ENCODE data around the gene MROH2B. TPM values are rescaled to one million over a fixed set of nuclear protein-coding genes. Genes with fewer than 3 reads are reported as not detected.

Gene MROH2B
- total and polyA plus RNA-seq, 7 experiments from 2014 or later, result not detected

DNA sequence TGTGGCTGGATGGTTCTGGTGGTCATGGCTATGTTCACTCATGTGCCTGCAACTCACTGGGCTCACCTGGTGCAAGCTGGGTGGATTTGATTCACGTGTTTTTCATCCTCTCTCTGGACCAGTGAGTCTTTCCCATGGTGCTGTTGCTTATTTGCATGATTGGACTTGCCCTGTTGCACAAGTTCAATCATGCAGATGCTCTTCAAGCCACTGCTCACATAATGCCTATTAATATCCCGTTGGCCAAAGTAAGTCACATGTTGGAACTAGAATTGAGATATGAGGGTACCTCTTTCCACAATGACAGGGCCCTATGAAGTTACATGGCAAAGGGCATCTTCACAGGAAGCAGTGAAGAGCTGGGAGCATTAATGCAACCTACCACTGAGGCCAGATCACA is 26.5 kb upstream of the MROH2B start:
- peaks cover 0 to 11% (median 0%) of the 10 kb centered on the region in 11 donors for H3K9me3 Mint-ChIP-seq

GRCh38 chr5:41095324-41096101 is 24.4 kb upstream of the MROH2B start:
- CTCF ChIA-PET, result no interaction called here
- H3K4me1 ChIP-seq (ENCODE audit: control insufficient read depth in 2 of 2, insufficient read depth in 2 of 2, low read length in 2 of 2), result no peaks in the 10 kb centered on the region
- no peaks in the 10 kb centered on the region for H3K27me3 Mint-ChIP-seq

More for the DNA sequence above, 26.5 kb upstream of the MROH2B start:
- no peaks in the 10 kb centered on the region for H3K27me3 ChIP-seq (ENCODE audit: control insufficient read depth in 2 of 2, insufficient read depth in 2 of 2, low read length in 2 of 2)
- Mint-ChIP-seq H3K27me3 (no peaks in the 10 kb centered on the region), H3K4me1 (no peaks in the 10 kb centered on the region), H3K4me3 (no peak overlapping the region), H3K36me3 (no peaks in the 10 kb centered on the region), H3K27ac (no peak overlapping the region)
- ChIA-PET POLR2A (no interaction called here), CTCF (no interaction called here)
- H3K4me1 ChIP-seq (ENCODE audit: control insufficient read depth in 2 of 2, insufficient read depth in 2 of 2, low read length in 2 of 2), result no peaks in the 10 kb centered on the region
- no peak overlapping the region for H3K4me3 ChIP-seq (ENCODE audit: low read length)
- intact Hi-C loops (cut with micrococcal nuclease), result no loop called here
- no peak for DNase-seq
- H3K36me3 ChIP-seq (ENCODE audit: control insufficient read depth in 2 of 3, insufficient read depth in 3 of 3, low read length in 3 of 3), result no peaks in the 10 kb centered on the region
- no peaks in the 10 kb centered on the region for H3K9me3 ChIP-seq (ENCODE audit: control insufficient read depth in 2 of 3, low read length in 3 of 3)
- no peak overlapping the region for H3K27ac ChIP-seq (ENCODE audit: low read depth, low read length)
- ATAC-seq, result no peak

DNA sequence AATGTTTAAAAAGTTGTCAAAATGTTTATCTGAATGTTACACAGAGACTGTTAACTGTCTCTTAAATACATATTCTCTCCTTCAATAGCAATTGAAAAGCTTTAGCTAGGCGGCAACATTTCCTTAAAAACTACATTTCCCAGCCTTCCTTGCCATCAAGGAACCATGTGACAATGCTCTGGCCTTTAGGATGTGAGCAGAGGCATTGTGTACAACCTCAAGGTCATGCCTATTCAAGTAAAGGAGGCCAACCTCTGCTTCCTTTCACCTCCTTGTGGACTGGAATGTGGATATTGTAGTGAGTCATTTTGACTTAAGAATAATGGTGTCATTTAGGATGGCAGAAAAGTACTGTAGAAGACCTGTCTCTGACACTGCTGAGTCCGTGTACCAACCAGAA is 23.7 kb upstream of the MROH2B start:
- no peaks in the 10 kb centered on the region for H3K4me1 Mint-ChIP-seq
- H3K9me3 ChIP-seq (ENCODE audit: control insufficient read depth in 2 of 3, low read length in 3 of 3), result no peaks in the 10 kb centered on the region
- no peaks in the 10 kb centered on the region for H3K27me3 Mint-ChIP-seq
- H3K36me3 Mint-ChIP-seq, result no peaks in the 10 kb centered on the region
- H3K4me3 Mint-ChIP-seq, result no peak overlapping the region
- H3K4me1 ChIP-seq (ENCODE audit: control insufficient read depth in 2 of 2, insufficient read depth in 2 of 2, low read length in 2 of 2), result no peaks in the 10 kb centered on the region
- no peak overlapping the region for H3K27ac Mint-ChIP-seq
- H3K4me3 ChIP-seq (ENCODE audit: low read length), result no peak overlapping the region
- intact Hi-C loops (cut with micrococcal nuclease), result no loop called here
- peaks cover 0 to 13% (median 2%) of the 10 kb centered on the region in 11 donors for H3K9me3 Mint-ChIP-seq
- H3K36me3 ChIP-seq (ENCODE audit: control insufficient read depth in 2 of 3, insufficient read depth in 3 of 3, low read length in 3 of 3), result no peaks in the 10 kb centered on the region
- ChIA-PET POLR2A (no interaction called here), CTCF (no interaction called here)
- H3K27ac ChIP-seq (ENCODE audit: low read depth, low read length), result no peak overlapping the region
- ATAC-seq (no peak), DNase-seq (no peak)
- H3K27me3 ChIP-seq (ENCODE audit: control insufficient read depth in 2 of 2, insufficient read depth in 2 of 2, low read length in 2 of 2), result no peaks in the 10 kb centered on the region

More at GRCh38 chr5:41095324-41096101, 24.4 kb upstream of the MROH2B start:
- Histone ChIP-seq H3K27me3 (ENCODE audit: control insufficient read depth in 2 of 2, insufficient read depth in 2 of 2, low read length in 2 of 2) (no peaks in the 10 kb centered on the region), H3K9me3 (ENCODE audit: control insufficient read depth in 2 of 3, low read length in 3 of 3) (no peaks in the 10 kb centered on the region), H3K4me3 (ENCODE audit: low read length) (no peak overlapping the region), H3K27ac (ENCODE audit: low read depth, low read length) (no peak overlapping the region), H3K36me3 (ENCODE audit: control insufficient read depth in 2 of 3, insufficient read depth in 3 of 3, low read length in 3 of 3) (no peaks in the 10 kb centered on the region)
- H3K4me1 Mint-ChIP-seq, result no peaks in the 10 kb centered on the region
- ATAC-seq (no peak), DNase-seq (no peak)
- POLR2A ChIA-PET, result no interaction called here
- H3K27ac Mint-ChIP-seq, result no peak overlapping the region
- no peaks in the 10 kb centered on the region for H3K36me3 Mint-ChIP-seq
- intact Hi-C loops (cut with micrococcal nuclease), result no loop called here
- H3K9me3 Mint-ChIP-seq, result peaks cover 0 to 13% (median 2%) of the 10 kb centered on the region in 11 donors
- H3K4me3 Mint-ChIP-seq, result no peak overlapping the region

- no peak overlapping the region for H3K27ac ChIP-seq (ENCODE audit: low read depth, low read length)
- DNase-seq (no peak), ATAC-seq (no peak)
- no peaks in the 10 kb centered on the region for H3K4me1 Mint-ChIP-seq
- no peaks in the 10 kb centered on the region for H3K9me3 ChIP-seq (ENCODE audit: control insufficient read depth in 2 of 3, low read length in 3 of 3)
- no peaks in the 10 kb centered on the region for H3K27me3 Mint-ChIP-seq
- H3K36me3 ChIP-seq (ENCODE audit: control insufficient read depth in 2 of 3, insufficient read depth in 3 of 3, low read length in 3 of 3), result no peaks in the 10 kb centered on the region
- no peak overlapping the region for H3K27ac Mint-ChIP-seq
- no peaks in the 10 kb centered on the region for H3K27me3 ChIP-seq (ENCODE audit: control insufficient read depth in 2 of 2, insufficient read depth in 2 of 2, low read length in 2 of 2)
- no peaks in the 10 kb centered on the region for H3K4me1 ChIP-seq (ENCODE audit: control insufficient read depth in 2 of 2, insufficient read depth in 2 of 2, low read length in 2 of 2)
- intact Hi-C loops (cut with micrococcal nuclease), result no loop called here
- POLR2A ChIA-PET, result no interaction called here
- peaks cover 0 to 13% (median 4%) of the 10 kb centered on the region in 11 donors for H3K9me3 Mint-ChIP-seq
- H3K4me3 ChIP-seq (ENCODE audit: low read length), result no peak overlapping the region
- H3K4me3 Mint-ChIP-seq, result no peak overlapping the region
- H3K36me3 Mint-ChIP-seq, result no peaks in the 10 kb centered on the region
- CTCF ChIA-PET, result no interaction called here
These were observed 22.7 kb upstream of the MROH2B start for GRCh38 chr5:41093803-41094202.

DNA sequence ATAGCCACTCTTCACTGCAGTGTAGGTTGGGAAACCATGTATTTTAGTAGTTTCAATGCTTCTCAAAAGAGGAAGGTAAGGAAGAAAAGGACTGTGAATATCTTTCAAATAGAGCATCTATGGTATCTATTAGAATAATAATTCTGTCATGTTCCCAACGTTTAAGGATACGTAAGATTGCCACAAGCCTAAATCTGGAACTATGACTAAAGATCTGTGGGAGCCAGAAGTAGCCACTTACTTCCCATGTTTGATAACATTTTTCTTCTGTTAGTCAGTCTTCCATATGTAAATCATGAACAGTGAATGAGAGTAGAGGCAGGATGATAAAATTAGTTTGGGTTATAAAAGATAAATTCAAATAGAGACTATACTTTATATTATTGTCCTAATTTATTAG is 16.3 kb upstream of the MROH2B start:
- intact Hi-C loops (cut with micrococcal nuclease), result no loop called here
- Histone ChIP-seq H3K4me3 (ENCODE audit: low read length) (no peak overlapping the region), H3K9me3 (ENCODE audit: control insufficient read depth in 2 of 3, low read length in 3 of 3) (no peaks in the 10 kb centered on the region), H3K27ac (ENCODE audit: low read depth, low read length) (no peak overlapping the region), H3K36me3 (ENCODE audit: control insufficient read depth in 2 of 3, insufficient read depth in 3 of 3, low read length in 3 of 3) (no peaks in the 10 kb centered on the region), H3K4me1 (ENCODE audit: control insufficient read depth in 2 of 2, insufficient read depth in 2 of 2, low read length in 2 of 2) (no peaks in the 10 kb centered on the region), H3K27me3 (ENCODE audit: control insufficient read depth in 2 of 2, insufficient read depth in 2 of 2, low read length in 2 of 2) (no peaks in the 10 kb centered on the region)
- Mint-ChIP-seq H3K27me3 (no peaks in the 10 kb centered on the region), H3K36me3 (no peaks in the 10 kb centered on the region), H3K27ac (no peak overlapping the region), H3K4me1 (no peaks in the 10 kb centered on the region), H3K9me3 (peaks cover 0 to 10% (median 4%) of the 10 kb centered on the region in 11 donors), H3K4me3 (no peak overlapping the region)
- ATAC-seq, result no peak
- CTCF ChIA-PET, result no interaction called here
- POLR2A ChIA-PET, result no interaction called here
- DNase-seq, result no peak

DNA sequence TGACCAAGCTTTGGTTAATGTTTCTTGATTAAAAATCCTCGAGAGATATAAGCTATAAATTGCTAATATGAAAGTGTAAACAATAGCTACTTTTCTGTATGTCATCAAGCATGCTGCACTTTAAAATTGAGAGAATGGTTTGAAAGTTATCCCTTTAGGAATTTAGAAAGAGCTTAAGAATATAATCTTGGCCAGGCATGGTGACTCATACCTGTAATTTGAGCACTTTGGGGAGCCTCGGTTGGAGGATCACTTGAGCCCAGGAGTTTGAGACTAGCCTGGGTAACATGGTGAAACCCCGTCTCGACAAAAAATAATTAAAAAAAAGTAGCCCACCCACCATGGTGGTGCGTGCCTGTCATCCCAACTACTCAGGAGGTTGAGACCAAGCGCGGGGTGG is 12.2 kb upstream of the MROH2B start:
- Mint-ChIP-seq H3K4me1 (no peaks in the 10 kb centered on the region), H3K9me3 (peaks cover 3 to 13% (median 6%) of the 10 kb centered on the region in 11 donors), H3K4me3 (no peak overlapping the region), H3K27me3 (peaks cover 0 to 7% (median 0%) of the 10 kb centered on the region in 5 donors), H3K36me3 (no peaks in the 10 kb centered on the region), H3K27ac (no peak overlapping the region)
- ATAC-seq (no peak), DNase-seq (no peak)
- POLR2A ChIA-PET, result no interaction called here
- Histone ChIP-seq H3K27ac (ENCODE audit: low read depth, low read length) (no peak overlapping the region), H3K36me3 (ENCODE audit: control insufficient read depth in 2 of 3, insufficient read depth in 3 of 3, low read length in 3 of 3) (no peaks in the 10 kb centered on the region), H3K27me3 (ENCODE audit: control insufficient read depth in 2 of 2, insufficient read depth in 2 of 2, low read length in 2 of 2) (no peaks in the 10 kb centered on the region), H3K4me3 (ENCODE audit: low read length) (no peak overlapping the region), H3K9me3 (ENCODE audit: control insufficient read depth in 2 of 3, low read length in 3 of 3) (no peaks in the 10 kb centered on the region), H3K4me1 (ENCODE audit: control insufficient read depth in 2 of 2, insufficient read depth in 2 of 2, low read length in 2 of 2) (no peaks in the 10 kb centered on the region)
- intact Hi-C loops (cut with micrococcal nuclease), result no loop called here
- CTCF ChIA-PET, result no interaction called here

DNA sequence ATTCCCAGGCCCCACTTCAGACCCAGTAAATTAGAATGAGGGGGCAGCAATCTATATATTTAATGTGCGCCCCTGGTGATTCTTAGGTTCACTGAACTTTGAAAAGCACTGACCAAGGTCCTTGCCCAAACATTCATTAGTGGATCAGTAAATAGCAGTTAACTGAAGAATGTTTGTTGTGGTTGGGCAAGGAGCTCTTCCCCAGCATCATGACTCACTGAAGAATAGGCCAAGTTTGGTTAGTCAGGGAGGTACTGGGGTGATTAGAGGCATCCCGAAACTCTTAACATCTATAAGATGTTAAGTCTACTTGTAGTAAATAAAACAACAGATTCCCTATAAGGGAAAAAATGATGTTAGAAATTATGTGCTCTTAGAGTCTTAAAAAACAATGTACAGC is 833 bp upstream of the MROH2B start:
- Histone ChIP-seq H3K36me3 (ENCODE audit: control insufficient read depth in 2 of 3, insufficient read depth in 3 of 3, low read length in 3 of 3) (no peaks in the 10 kb centered on the region), H3K27me3 (ENCODE audit: control insufficient read depth in 2 of 2, insufficient read depth in 2 of 2, low read length in 2 of 2) (no peaks in the 10 kb centered on the region), H3K27ac (ENCODE audit: low read depth, low read length) (no peak overlapping the region), H3K9me3 (ENCODE audit: control insufficient read depth in 2 of 3, low read length in 3 of 3) (no peaks in the 10 kb centered on the region), H3K4me3 (ENCODE audit: low read length) (no peak overlapping the region), H3K4me1 (ENCODE audit: control insufficient read depth in 2 of 2, insufficient read depth in 2 of 2, low read length in 2 of 2) (no peaks in the 10 kb centered on the region)
- Mint-ChIP-seq H3K4me1 (no peaks in the 10 kb centered on the region), H3K36me3 (no peaks in the 10 kb centered on the region), H3K27me3 (peaks cover 0 to 3% (median 0%) of the 10 kb centered on the region in 5 donors), H3K9me3 (peaks cover 0 to 7% (median 2%) of the 10 kb centered on the region in 11 donors), H3K27ac (no peak overlapping the region), H3K4me3 (no peak overlapping the region)
- DNase-seq, result no peak
- ChIA-PET CTCF (no interaction called here), POLR2A (no interaction called here)
- intact Hi-C loops (cut with micrococcal nuclease), result no loop called here
- no peak for ATAC-seq
